ENCODE data around the gene KLHL33.

DNA sequence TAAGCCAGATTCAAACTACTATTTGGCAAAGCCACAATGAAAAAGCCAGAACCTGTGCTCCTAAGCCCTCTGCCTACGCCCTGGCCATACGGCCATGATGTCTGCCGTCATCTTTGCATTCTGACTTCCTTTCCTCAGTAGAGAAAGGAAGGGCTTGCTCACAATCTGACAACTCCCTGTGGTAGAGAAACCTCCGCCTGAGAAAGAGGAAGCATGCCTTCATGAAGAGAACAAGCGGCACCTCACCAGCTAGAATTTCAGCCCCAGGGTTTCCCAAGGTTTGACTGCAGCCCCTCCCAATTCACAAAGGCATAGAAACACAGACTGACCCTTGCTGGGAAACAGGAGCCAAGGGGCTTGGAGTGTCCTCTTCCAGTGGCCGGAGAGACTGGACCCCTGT, 48.4 kb downstream of the KLHL33 start:
- TF ChIP-seq, protein P1, sequence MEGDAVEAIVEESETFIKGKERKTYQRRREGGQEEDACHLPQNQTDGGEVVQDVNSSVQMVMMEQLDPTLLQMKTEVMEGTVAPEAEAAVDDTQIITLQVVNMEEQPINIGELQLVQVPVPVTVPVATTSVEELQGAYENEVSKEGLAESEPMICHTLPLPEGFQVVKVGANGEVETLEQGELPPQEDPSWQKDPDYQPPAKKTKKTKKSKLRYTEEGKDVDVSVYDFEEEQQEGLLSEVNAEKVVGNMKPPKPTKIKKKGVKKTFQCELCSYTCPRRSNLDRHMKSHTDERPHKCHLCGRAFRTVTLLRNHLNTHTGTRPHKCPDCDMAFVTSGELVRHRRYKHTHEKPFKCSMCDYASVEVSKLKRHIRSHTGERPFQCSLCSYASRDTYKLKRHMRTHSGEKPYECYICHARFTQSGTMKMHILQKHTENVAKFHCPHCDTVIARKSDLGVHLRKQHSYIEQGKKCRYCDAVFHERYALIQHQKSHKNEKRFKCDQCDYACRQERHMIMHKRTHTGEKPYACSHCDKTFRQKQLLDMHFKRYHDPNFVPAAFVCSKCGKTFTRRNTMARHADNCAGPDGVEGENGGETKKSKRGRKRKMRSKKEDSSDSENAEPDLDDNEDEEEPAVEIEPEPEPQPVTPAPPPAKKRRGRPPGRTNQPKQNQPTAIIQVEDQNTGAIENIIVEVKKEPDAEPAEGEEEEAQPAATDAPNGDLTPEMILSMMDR (IDR thresholded peaks at IDR 0.05; ENCODE audit: insufficient read depth, low read length, poor library complexity, severe bottlenecking) = no peak
- no peak for TF ChIP-seq EZH2phosphoT487 (conservative IDR thresholded peaks at IDR 0.05; ENCODE audit: low read length)

All from SU-DHL-6 (cell line).